ENCODE results near the gene RALGAPA2. TPM values are rescaled to one million over a fixed set of nuclear protein-coding genes. Genes with fewer than 3 reads are reported as not detected.

Gene RALGAPA2
- polyA plus RNA-seq, 1 of the 3 experiments (the other 2 are of a cell fraction): 1.0 TPM

DNA sequence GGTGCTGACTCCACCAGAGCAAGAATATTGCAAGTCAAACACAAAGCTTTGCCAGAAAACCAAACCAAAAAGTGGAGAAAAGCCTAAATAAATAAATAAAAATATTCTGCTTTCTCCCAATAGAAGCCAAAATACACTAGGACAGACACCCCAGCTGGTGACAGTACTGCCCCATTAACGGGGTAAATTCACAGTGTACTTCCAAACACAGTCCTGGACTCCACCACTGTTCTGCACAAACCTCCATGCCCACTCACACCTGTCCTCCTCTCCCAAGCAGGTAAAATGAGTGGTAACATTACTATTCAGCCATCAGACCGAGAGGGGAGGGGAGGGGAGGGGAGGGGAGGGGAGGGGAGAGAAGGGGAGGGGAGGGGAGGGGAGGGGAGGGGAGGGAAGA is 70.7 kb downstream of the RALGAPA2 start:
- Histone ChIP-seq H3K36me3 (replicated peaks in 1 of 2; ENCODE audit: control insufficient read depth in 1 of 2, insufficient read depth in 2 of 2, low read length in 1 of 2) (peaks cover 0 to 2% of the 10 kb centered on the region in 2 experiments), H3K9me3 (no peaks in the 10 kb centered on the region), H3K4me2 (no peak overlapping the region), H3K4me1 (ENCODE audit: control insufficient read depth in 1 of 2, insufficient read depth in 2 of 2, low read depth in 1 of 2, low read length in 1 of 2) (peaks cover 0 to 6% of the 10 kb centered on the region in 2 experiments; a peak in 2 of 4 replicates), H3K9me2 (no peaks in the 10 kb centered on the region), H3K9ac (no peak overlapping the region), H3K79me2 (ENCODE audit: insufficient read depth) (no peaks in the 10 kb centered on the region), H3K27me3 (ENCODE audit: insufficient read depth) (no peaks in the 10 kb centered on the region), H3K27ac (ENCODE audit: low read depth in 2 of 2, low read length in 1 of 2) (no peak overlapping the region), H4K20me1 (ENCODE audit: insufficient read depth) (no peaks in the 10 kb centered on the region), H3K4me3 (ENCODE audit: low read depth in 2 of 2, low read length in 1 of 2) (no peak overlapping the region), H3F3A (replicated peaks; ENCODE audit: insufficient read depth) (no peaks in the 10 kb centered on the region), H2AFZ (ENCODE audit: low read depth) (no peak overlapping the region)
- WGBS (ENCODE audit: low lambda C conversion rate): 63% methylated on average over 2 of the region's 2 CpGs
- ChIA-PET POLR2A (no interaction called here), CTCF (interaction anchor here (1.0 kb wide), 1 partner anchor 19 kb away, joined by 3 read pairs; no protein-coding TSS in a partner anchor)
- TF ChIP-seq MAX (IDR thresholded peaks at IDR 0.05; ENCODE audit: low read depth): no peak
- TF ChIP-seq TCF12 (IDR thresholded peaks at IDR 0.05): no peak
- no peak for TF ChIP-seq ELF1 (IDR thresholded peaks at IDR 0.05)
- TF ChIP-seq NFIC (IDR thresholded peaks at IDR 0.05; ENCODE audit: borderline replicate concordance): no peak
- TF ChIP-seq USF1 (IDR thresholded peaks at IDR 0.05; ENCODE audit: borderline replicate concordance, low read depth): no peak
- no peak for TF ChIP-seq RFX5 (IDR thresholded peaks at IDR 0.05; ENCODE audit: low read length)
- no peak for TF ChIP-seq YY1 (IDR thresholded peaks at IDR 0.05; ENCODE audit: low read depth)
- no peak for TF ChIP-seq JUND (IDR thresholded peaks at IDR 0.05)
- TF ChIP-seq, protein P1, sequence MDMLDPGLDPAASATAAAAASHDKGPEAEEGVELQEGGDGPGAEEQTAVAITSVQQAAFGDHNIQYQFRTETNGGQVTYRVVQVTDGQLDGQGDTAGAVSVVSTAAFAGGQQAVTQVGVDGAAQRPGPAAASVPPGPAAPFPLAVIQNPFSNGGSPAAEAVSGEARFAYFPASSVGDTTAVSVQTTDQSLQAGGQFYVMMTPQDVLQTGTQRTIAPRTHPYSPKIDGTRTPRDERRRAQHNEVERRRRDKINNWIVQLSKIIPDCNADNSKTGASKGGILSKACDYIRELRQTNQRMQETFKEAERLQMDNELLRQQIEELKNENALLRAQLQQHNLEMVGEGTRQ (IDR thresholded peaks at IDR 0.05; ENCODE audit: borderline replicate concordance, low read depth, low read length): no peak
- TF ChIP-seq GABPA (IDR thresholded peaks at IDR 0.05; ENCODE audit: low read depth): no peak
- no peak for TF ChIP-seq EP300 (IDR thresholded peaks at IDR 0.05; ENCODE audit: borderline replicate concordance in 1 of 2, low read depth in 1 of 2, low read length in 1 of 2)
- no peak for TF ChIP-seq ZBTB33 (IDR thresholded peaks at IDR 0.05; ENCODE audit: borderline replicate concordance, low read depth)
- no peak for TF ChIP-seq FOXJ3 (CRISPR knock-in tag; IDR thresholded peaks at IDR 0.05)
- no peak for TF ChIP-seq TEAD4 (IDR thresholded peaks at IDR 0.05; ENCODE audit: borderline replicate concordance, insufficient read depth)
- TF ChIP-seq, protein P2, sequence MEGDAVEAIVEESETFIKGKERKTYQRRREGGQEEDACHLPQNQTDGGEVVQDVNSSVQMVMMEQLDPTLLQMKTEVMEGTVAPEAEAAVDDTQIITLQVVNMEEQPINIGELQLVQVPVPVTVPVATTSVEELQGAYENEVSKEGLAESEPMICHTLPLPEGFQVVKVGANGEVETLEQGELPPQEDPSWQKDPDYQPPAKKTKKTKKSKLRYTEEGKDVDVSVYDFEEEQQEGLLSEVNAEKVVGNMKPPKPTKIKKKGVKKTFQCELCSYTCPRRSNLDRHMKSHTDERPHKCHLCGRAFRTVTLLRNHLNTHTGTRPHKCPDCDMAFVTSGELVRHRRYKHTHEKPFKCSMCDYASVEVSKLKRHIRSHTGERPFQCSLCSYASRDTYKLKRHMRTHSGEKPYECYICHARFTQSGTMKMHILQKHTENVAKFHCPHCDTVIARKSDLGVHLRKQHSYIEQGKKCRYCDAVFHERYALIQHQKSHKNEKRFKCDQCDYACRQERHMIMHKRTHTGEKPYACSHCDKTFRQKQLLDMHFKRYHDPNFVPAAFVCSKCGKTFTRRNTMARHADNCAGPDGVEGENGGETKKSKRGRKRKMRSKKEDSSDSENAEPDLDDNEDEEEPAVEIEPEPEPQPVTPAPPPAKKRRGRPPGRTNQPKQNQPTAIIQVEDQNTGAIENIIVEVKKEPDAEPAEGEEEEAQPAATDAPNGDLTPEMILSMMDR (IDR thresholded peaks at IDR 0.05): no peak
- no peak for TF ChIP-seq FOSL2 (IDR thresholded peaks at IDR 0.05; ENCODE audit: borderline replicate concordance, low read depth)
- no peak for DNase-seq
